ENCODE data around the gene SKIC2.
"Not testable (repeated sequence)": the region's sequence is repeated elsewhere in the genome, so short reads cannot be mapped to it uniquely, and the experiment has no call there.

DNA sequence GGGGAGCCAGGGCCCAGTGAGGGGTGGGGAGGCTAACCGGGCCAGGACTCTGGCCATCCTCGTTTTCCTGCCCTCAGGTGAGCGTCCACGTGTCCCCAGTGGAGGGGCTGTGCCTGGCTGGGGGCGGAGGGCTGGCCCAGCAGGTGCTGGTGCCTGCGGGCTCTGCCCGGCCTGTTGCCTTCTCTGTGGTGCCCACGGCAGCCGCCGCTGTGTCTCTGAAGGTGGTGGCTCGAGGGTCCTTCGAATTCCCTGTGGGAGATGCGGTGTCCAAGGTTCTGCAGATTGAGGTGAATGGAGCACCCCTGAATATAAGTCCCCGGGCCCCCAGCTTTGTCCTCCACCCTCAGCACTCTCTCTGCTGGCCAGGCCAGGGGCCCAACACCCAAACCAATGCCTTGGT lies 35.4 kb downstream of the SKIC2 start:
- TF ChIP-seq, protein P1, sequence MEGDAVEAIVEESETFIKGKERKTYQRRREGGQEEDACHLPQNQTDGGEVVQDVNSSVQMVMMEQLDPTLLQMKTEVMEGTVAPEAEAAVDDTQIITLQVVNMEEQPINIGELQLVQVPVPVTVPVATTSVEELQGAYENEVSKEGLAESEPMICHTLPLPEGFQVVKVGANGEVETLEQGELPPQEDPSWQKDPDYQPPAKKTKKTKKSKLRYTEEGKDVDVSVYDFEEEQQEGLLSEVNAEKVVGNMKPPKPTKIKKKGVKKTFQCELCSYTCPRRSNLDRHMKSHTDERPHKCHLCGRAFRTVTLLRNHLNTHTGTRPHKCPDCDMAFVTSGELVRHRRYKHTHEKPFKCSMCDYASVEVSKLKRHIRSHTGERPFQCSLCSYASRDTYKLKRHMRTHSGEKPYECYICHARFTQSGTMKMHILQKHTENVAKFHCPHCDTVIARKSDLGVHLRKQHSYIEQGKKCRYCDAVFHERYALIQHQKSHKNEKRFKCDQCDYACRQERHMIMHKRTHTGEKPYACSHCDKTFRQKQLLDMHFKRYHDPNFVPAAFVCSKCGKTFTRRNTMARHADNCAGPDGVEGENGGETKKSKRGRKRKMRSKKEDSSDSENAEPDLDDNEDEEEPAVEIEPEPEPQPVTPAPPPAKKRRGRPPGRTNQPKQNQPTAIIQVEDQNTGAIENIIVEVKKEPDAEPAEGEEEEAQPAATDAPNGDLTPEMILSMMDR (IDR thresholded peaks at IDR 0.05; ENCODE audit: low read depth, low read length, poor library complexity, severe bottlenecking), result not testable (repeated sequence)
- TF ChIP-seq EZH2phosphoT487 (IDR thresholded peaks at IDR 0.05; ENCODE audit: borderline replicate concordance, low read length), result not testable (repeated sequence)
